Activated CD8-positive, alpha-beta memory T cell treated with anti-CD3 and anti-CD28 coated beads for 48 hours (primary cell): ENCODE measurements around the gene MARCOL.
"Not testable (repeated sequence)": the region's sequence is repeated elsewhere in the genome, so short reads cannot be mapped to it uniquely, and the experiment has no call there.

Source experiments
- DNase-seq, 3 experiments: peaks; one replicate each; pipeline ENCODE4 v3.0.0-alpha.2; 2020; ENCODE audit warnings: low read depth in 2 of 3, low spot score in 2 of 3

The MARCOL gene

DNA sequence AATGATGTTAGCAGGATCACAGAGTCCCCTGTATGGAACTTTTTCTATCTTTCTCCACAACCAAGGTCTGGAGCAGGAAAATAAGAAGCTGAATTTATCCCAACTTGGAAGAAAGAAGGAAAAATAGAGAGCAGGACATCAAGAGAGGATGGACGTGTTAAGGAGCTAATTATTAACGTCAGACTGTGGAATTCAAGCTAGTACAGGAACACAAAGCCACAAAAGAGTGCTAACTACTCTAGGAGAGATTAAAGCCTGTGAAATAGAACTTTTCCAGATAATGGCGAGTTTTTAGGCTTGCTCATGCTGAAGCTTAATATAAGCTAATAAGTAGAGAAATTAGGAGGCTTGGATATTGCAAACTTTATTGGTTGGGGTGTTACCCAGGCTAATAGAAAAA lies 29.6 kb downstream of the MARCOL start:
- no peak for DNase-seq

DNA sequence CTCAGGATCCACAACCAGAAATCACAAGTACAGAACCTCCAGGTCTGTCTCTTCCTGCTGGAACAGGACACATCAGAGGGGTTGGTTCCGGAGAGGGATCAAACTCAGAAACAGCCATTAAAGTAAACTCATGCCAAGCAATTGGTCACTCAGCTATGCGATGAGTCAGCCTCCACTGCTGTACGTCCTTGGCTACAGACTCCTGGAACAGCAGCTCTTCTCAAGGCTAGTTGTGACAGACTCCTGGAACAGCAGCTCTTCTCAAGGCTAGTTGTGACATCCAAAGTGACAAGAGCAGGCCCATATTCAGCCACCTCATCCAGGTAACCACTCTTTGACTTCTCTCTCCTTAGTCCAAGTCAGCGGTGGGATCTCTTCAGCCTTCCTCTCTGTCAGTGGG lies 30.2 kb downstream of the MARCOL start, which contains the start of gene SPINK13:
Gene SPINK13 (plus strand): TSS at position 229 of the 400 bp plus-strand sequence. CDS start 1,279 bp downstream, outside the sequence.
- no peak for DNase-seq

DNA sequence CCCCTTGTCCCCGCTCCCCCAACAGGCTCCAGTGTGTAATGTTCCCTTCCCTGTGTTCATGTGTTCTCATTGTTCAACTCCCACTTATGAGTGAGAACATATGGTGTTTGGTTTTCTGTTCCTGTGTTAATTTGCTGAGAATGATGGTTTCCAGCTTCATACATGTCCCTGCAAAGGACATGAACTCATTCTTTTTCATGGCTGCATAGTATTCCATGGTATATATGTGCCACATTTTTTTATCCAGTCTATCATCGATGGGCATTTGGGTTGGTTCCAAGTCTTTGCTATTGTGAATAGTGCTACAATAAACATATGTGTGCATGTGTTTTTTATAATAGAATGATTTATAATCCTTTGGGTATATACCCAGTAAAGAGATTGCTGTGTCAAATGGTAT lies 36.8 kb downstream of the MARCOL start:
- DNase-seq, result not testable (repeated sequence)

DNA sequence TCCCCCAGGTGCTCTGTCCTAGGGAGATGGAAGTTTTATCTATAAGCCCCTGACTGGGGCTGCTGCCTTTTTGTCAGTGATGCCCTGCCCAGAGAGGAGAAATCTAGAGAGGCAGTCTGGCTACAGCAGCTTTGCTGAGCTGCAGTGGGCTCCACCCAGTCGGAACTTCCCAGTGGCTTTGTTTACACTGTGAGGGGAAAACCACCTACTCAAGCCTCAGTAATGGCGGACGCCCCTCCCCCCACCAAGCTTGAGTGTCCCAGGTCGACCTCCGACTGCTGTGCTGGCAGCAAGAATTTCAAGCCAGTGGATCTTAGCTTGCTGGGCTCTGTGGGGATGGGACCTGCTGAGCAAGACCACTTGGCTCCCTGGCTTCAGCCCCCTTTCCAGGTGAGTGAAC lies 42.6 kb downstream of the MARCOL start:
- not testable (repeated sequence) for DNase-seq

DNA sequence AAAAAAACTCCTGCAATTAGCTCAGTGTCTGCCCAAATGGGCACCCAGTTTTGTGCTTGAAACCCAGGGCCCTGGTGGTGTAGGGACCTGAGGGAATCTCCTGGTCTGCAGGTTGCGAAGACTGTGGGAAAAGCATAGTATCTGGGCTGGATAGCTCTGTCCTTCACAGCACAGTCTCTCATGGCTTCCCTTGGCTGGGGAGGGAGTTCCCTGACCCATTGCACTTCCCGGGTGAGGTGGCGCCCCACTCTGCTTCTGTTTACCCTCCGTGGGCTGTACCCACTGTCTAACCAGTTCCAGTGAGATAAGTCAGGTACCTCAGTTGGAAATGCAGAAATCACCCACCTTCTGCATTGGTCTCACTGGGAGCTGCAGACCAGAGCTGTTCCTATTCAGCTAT lies 43.0 kb downstream of the MARCOL start:
- DNase-seq, result not testable (repeated sequence)

DNA sequence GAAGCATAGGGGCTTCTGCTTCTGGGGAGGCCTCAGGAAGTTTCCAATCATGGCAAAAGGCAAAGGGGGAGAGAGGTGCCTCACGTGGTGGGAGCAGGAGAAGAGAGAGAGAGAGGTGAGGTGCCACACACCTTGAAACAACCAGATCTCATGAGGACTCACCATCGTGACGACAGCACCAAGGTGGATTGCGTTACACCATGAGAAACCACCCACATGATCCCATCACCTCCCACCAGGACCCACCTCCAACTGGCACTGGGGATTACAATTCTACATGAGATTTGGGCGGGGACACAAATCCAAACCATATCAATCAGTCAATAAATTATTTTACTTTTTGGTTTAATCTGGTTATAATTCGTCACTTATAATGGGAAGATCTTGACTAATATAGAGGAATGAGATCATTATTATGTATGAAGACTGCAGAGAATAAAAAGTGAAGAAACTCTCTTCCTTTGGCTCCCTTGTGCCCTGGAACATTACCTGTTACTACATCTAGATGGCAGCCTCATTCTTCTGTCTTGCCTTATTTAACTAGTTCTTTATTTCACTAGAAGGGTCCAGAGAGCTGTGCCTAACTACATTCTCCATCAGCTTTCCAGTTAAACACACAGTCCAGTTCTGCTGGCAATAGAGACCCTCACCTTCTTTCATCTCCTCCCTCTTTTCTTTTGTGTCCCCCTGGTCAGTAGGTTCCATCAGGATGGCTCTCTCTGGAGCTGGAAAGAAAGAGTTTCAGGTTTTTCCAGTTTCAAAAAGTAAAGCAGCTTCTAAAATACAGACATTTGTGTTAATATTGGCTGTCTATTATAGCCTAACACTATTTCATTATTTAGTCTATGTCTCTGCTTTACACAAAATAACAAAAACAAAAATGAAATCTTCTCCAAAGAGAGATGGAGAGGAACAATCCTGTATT lies 52.2 kb downstream of the MARCOL start:
- DNase-seq, result no peak
